ENCODE measurements around the gene TMEM184C.

DNA sequence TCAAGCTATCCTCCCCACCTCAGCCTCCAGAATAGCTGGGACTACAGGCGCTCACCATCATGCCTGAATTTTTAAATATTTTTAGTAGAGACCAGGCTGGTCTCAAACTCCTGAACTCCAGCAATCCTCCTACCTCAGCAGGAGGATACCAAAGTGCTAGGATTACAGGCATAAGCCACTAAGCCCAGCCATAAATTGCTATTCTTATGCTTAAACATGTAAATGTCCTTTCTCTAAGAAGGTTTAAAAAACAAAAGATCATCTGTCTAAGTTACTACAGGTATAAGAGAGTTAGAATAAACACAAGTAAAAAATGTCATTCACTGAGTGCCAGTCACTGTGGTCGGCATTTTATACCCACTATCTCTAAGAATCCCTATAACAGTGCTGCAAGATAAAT is 38.4 kb downstream of the TMEM184C start:
- TF ChIP-seq, protein P1, sequence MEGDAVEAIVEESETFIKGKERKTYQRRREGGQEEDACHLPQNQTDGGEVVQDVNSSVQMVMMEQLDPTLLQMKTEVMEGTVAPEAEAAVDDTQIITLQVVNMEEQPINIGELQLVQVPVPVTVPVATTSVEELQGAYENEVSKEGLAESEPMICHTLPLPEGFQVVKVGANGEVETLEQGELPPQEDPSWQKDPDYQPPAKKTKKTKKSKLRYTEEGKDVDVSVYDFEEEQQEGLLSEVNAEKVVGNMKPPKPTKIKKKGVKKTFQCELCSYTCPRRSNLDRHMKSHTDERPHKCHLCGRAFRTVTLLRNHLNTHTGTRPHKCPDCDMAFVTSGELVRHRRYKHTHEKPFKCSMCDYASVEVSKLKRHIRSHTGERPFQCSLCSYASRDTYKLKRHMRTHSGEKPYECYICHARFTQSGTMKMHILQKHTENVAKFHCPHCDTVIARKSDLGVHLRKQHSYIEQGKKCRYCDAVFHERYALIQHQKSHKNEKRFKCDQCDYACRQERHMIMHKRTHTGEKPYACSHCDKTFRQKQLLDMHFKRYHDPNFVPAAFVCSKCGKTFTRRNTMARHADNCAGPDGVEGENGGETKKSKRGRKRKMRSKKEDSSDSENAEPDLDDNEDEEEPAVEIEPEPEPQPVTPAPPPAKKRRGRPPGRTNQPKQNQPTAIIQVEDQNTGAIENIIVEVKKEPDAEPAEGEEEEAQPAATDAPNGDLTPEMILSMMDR (IDR thresholded peaks at IDR 0.05; ENCODE audit: low read depth, low read length, poor library complexity, severe bottlenecking): no peak
- TF ChIP-seq EZH2phosphoT487 (IDR thresholded peaks at IDR 0.05; ENCODE audit: borderline replicate concordance, low read length): no peak

Data from DOHH2 (cell line).